ENCODE results near the gene VANGL1. TPM values are rescaled to one million over a fixed set of nuclear protein-coding genes. Genes with fewer than 3 reads are reported as not detected.

The VANGL1 gene
- total RNA-seq, 1 experiment from 2014 or later = 22.7 TPM

- Histone ChIP-seq H3K4me3 (ENCODE audit: low read depth in 2 of 2, low read length in 2 of 2) (0 out of 4 replicates have a peak overlapping the region, but pooled peaks of 1 of the 2 experiments have one; percentile 8), H3K9me3 (ENCODE audit: control insufficient read depth, insufficient read depth, low read depth, low read length) (peaks cover 11% of the 10 kb centered on the region; the same call in 1 of the 2 replicates), H3K4me1 (ENCODE audit: control insufficient read depth, insufficient read depth, low read length) (peaks cover 16% of the 10 kb centered on the region), H3K27me3 (ENCODE audit: control insufficient read depth, insufficient read depth, low read length) (no peaks in the 10 kb centered on the region), H3K27ac (ENCODE audit: low read length) (peak overlapping the region; percentile 42), H3K36me3 (ENCODE audit: control insufficient read depth, insufficient read depth, low read length) (no peaks in the 10 kb centered on the region)
- ATAC-seq (peak; percentile 73), DNase-seq (ENCODE audit: low read depth, low spot score) (no peak)
- intact Hi-C loops (cut with micrococcal nuclease; ENCODE audit: unreplicated experiment) (no loop called here), in situ Hi-C loops (cut with HindIII; ENCODE audit: low pct_unique_long_range_greater_than_20kb, low sequenced_read_pairs) (no loop called here)
- POLR2A ChIA-PET = interaction anchor here (0.7 kb wide), 1 partner anchor 14 kb away, joined by 4 read pairs; no protein-coding TSS in a partner anchor
- CTCF ChIA-PET = no interaction called here
- TF ChIP-seq, protein P1, sequence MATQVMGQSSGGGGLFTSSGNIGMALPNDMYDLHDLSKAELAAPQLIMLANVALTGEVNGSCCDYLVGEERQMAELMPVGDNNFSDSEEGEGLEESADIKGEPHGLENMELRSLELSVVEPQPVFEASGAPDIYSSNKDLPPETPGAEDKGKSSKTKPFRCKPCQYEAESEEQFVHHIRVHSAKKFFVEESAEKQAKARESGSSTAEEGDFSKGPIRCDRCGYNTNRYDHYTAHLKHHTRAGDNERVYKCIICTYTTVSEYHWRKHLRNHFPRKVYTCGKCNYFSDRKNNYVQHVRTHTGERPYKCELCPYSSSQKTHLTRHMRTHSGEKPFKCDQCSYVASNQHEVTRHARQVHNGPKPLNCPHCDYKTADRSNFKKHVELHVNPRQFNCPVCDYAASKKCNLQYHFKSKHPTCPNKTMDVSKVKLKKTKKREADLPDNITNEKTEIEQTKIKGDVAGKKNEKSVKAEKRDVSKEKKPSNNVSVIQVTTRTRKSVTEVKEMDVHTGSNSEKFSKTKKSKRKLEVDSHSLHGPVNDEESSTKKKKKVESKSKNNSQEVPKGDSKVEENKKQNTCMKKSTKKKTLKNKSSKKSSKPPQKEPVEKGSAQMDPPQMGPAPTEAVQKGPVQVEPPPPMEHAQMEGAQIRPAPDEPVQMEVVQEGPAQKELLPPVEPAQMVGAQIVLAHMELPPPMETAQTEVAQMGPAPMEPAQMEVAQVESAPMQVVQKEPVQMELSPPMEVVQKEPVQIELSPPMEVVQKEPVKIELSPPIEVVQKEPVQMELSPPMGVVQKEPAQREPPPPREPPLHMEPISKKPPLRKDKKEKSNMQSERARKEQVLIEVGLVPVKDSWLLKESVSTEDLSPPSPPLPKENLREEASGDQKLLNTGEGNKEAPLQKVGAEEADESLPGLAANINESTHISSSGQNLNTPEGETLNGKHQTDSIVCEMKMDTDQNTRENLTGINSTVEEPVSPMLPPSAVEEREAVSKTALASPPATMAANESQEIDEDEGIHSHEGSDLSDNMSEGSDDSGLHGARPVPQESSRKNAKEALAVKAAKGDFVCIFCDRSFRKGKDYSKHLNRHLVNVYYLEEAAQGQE (IDR thresholded peaks at IDR 0.05; ENCODE audit: insufficient read depth in 1 of 2, low read depth in 2 of 2, low read length in 1 of 2) = no peak
- TF ChIP-seq POLR2AphosphoS5 (IDR thresholded peaks at IDR 0.05; ENCODE audit: low read depth, low read length) (no peak), TCF7L2 (IDR thresholded peaks at IDR 0.05; ENCODE audit: low read depth, low read length) (no peak)
- no TSS peak for BruUV-seq (replicated peaks)
Observed at GRCh38 chr1:115670476-115671175, 28.9 kb downstream of the VANGL1 start.

GRCh38 chr1:115671176-115671934 is 29.6 kb downstream of the VANGL1 start:
- Histone ChIP-seq H3K4me3 (ENCODE audit: low read depth in 2 of 2, low read length in 2 of 2) (no peak overlapping the region), H3K4me1 (ENCODE audit: control insufficient read depth, insufficient read depth, low read length) (peaks cover 16% of the 10 kb centered on the region), H3K27me3 (ENCODE audit: control insufficient read depth, insufficient read depth, low read length) (no peaks in the 10 kb centered on the region), H3K27ac (ENCODE audit: low read length) (no peak overlapping the region; the same call in 1 of the 2 replicates), H3K9me3 (ENCODE audit: control insufficient read depth, insufficient read depth, low read depth, low read length) (peaks cover 11% of the 10 kb centered on the region; the same call in 1 of the 2 replicates), H3K36me3 (ENCODE audit: control insufficient read depth, insufficient read depth, low read length) (no peaks in the 10 kb centered on the region)
- TF ChIP-seq SIN3A (IDR thresholded peaks at IDR 0.05; ENCODE audit: borderline replicate concordance, insufficient read depth, low read depth, low read length) (no peak), POLR2AphosphoS5 (IDR thresholded peaks at IDR 0.05; ENCODE audit: low read depth, low read length) (no peak), TCF7L2 (IDR thresholded peaks at IDR 0.05; ENCODE audit: low read depth, low read length) (peak; percentile 34; the same call in 1 of the 2 replicates)
- TF ChIP-seq, protein P2, sequence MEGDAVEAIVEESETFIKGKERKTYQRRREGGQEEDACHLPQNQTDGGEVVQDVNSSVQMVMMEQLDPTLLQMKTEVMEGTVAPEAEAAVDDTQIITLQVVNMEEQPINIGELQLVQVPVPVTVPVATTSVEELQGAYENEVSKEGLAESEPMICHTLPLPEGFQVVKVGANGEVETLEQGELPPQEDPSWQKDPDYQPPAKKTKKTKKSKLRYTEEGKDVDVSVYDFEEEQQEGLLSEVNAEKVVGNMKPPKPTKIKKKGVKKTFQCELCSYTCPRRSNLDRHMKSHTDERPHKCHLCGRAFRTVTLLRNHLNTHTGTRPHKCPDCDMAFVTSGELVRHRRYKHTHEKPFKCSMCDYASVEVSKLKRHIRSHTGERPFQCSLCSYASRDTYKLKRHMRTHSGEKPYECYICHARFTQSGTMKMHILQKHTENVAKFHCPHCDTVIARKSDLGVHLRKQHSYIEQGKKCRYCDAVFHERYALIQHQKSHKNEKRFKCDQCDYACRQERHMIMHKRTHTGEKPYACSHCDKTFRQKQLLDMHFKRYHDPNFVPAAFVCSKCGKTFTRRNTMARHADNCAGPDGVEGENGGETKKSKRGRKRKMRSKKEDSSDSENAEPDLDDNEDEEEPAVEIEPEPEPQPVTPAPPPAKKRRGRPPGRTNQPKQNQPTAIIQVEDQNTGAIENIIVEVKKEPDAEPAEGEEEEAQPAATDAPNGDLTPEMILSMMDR (IDR thresholded peaks at IDR 0.05) = no peak
- TF ChIP-seq, protein P1 (IDR thresholded peaks at IDR 0.05; ENCODE audit: insufficient read depth in 1 of 2, low read depth in 2 of 2, low read length in 1 of 2) = no peak
- no peak for DNase-seq (ENCODE audit: low read depth, low spot score)
- CTCF ChIA-PET = interaction anchor here (0.5 kb wide), 1 partner anchor 35 kb away, joined by 3 read pairs; no protein-coding TSS in a partner anchor
- in situ Hi-C loops (cut with HindIII; ENCODE audit: low pct_unique_long_range_greater_than_20kb, low sequenced_read_pairs) (no loop called here), intact Hi-C loops (cut with micrococcal nuclease; ENCODE audit: unreplicated experiment) (no loop called here)
- BruUV-seq (replicated peaks) = no TSS peak
- POLR2A ChIA-PET = interaction anchor here (0.7 kb wide), 1 partner anchor 13 kb away, joined by 4 read pairs; no protein-coding TSS in a partner anchor
- peak; percentile 78 for ATAC-seq
